Stimulated activated CD4-positive, alpha-beta T cell treated with anti-CD3 and anti-CD28 coated beads, Interleukin-4, amount 100 ng/mL, for 4 hours (primary cell): ENCODE measurements around the gene CTCF.

Experiments
- DNase-seq, 2 experiments: peaks; one replicate each; pipeline ENCODE4 v3.0.0-alpha.2; 2020

The CTCF gene

GRCh38 chr16:67605641-67606040 is 43.3 kb downstream of the CTCF start:
- DNase-seq = no peak

GRCh38 chr16:67606632-67607031 is 44.3 kb downstream of the CTCF start:
- no peak for DNase-seq

GRCh38 chr16:67608364-67608763 is 46.0 kb downstream of the CTCF start:
- no peak for DNase-seq

GRCh38 chr16:67613808-67614207 is 51.5 kb downstream of the CTCF start:
- no peak for DNase-seq

- no peak for DNase-seq
Measured at GRCh38 chr16:67628216-67628615, 65.9 kb downstream of the CTCF start.

DNA sequence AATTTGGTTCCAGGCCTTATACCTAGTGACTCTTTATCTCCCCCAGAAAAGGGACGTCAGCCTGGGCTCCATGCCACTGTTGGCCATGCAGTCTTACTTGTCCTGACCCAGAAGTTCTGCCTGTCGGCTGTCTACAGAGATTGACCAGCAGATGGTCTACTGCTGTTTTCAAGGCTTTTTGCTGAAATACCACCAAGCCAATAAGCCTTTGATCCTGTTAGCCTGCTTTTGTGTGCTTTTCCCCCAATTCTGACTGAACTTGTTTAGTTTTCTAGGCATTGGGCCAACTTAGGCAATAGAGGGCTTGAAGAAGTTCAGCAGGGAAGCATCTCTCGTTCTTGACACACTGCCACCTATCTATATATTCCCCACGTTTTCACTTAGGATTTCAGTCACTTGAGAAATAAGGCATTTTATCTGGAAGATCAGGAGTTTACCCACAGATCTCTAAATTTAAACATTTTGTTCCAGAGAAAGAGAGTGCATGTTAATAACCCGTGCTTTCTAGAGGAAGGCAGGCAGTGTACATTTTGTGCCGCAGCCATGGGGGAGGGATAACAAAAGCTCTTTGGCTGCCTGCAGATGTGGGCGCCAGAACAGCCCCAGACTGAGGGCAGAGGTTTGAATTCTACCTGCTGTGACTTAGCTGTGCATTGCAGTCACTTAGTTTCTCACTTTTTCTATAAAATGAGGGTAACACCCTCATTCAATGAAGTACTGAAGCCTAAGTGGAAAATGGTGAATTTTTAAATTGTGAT is 70.3 kb downstream of the CTCF start:
- no peak for DNase-seq

DNA sequence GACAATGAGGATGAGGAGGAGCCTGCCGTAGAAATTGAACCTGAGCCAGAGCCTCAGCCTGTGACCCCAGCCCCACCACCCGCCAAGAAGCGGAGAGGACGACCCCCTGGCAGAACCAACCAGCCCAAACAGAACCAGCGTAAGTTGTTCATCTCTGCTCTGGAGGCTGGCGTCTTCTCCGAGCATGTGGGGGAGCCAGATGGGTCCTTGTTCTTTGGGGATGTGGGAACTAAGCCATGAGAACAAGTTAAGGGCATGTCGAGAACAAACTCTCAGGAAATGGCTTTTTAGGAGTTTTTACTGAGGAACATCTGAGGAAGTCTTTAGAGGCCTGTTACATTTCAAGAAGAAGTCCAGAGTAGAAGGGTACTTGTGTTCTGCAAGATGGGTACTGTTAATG is 74.4 kb downstream of the CTCF start:
- DNase-seq = no peak

DNA sequence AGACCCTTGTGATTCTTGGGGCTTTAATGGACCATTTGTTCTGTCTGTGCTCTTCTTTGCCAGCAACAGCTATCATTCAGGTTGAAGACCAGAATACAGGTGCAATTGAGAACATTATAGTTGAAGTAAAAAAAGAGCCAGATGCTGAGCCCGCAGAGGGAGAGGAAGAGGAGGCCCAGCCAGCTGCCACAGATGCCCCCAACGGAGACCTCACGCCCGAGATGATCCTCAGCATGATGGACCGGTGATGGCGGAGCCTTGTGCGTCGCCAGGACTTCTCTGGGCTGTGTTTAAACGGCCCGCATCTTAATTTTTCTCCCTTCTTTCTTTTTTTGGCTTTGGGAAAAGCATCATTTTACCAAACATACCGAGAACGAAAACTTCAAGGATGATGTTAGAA is 75.3 kb downstream of the CTCF start:
- DNase-seq = no peak

DNA sequence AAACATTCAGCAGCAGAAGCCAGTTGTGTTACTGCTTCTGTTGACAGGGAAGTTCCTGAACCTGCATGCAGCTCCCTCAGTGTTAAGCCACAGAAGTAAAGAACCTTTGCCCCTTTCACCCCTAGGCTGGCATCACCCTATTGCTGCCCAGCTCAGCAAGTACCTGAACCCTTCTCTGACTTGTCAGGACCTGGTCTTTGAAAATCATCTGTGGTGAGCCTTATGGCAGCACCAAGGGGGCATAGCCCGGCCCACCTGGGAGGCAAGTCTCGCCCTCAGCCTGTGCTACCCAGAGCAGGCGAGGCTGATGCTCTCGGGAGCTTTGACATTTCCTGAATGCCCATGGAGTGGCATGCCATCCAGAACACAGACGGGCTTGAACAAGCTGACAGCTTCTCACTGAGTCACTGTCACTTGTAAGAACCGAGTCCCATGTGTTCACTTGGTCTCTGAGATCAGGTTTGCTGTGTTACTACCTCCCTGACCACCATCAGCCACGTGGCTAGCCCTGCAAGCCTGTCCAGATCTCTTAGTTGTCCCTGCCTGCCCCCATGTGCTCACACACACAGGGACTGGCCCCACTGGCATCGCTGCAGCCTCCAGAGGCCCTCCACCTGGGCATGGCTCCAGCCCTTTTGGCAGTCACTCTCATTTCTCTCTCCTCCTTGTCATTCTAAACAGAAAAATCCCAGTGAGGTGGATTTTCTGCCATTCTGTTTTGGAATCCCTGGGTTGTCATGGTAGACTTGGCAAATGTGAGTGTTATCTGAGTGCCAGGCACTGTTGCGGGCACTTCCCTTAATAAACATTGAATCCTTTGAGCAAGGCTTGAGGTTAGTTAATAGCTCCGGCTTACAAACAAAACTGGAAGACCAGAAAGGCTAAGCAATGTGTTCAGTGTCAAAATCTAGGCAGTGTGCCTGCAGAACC is 79.7 kb downstream of the CTCF start:
- DNase-seq = no peak

DNA sequence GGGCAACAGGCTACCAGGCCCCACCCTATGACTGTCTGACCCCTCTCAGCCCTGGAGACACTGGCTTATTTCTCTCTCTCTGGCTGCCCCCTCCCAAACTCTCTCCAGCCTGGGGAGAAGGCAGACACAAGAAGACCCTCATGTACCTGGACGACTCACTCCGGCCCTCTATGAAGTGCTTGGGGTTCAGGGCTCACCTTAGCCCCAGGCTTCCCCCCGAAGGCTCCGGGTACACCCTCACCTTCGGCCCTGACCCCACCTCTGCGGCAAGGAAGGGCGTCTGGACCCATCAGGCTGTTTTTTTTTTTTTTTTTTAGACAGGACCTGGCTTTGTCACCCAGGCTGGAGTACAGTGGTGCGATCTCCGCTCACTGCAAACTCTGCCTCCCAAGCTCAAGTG is 81.7 kb downstream of the CTCF start:
- no peak for DNase-seq

GRCh38 chr16:67645397-67646121 is 83.2 kb downstream of the CTCF start:
- peak in 1 of 2 experiments; percentile 23 for DNase-seq

- DNase-seq = no peak
Measured at GRCh38 chr16:67647111-67647651, 84.9 kb downstream of the CTCF start.

- no peak for DNase-seq
Measured at GRCh38 chr16:67647681-67648080, 85.4 kb downstream of the CTCF start.

- no peak for DNase-seq
Measured at GRCh38 chr16:67648088-67648763, 85.9 kb downstream of the CTCF start.

DNA sequence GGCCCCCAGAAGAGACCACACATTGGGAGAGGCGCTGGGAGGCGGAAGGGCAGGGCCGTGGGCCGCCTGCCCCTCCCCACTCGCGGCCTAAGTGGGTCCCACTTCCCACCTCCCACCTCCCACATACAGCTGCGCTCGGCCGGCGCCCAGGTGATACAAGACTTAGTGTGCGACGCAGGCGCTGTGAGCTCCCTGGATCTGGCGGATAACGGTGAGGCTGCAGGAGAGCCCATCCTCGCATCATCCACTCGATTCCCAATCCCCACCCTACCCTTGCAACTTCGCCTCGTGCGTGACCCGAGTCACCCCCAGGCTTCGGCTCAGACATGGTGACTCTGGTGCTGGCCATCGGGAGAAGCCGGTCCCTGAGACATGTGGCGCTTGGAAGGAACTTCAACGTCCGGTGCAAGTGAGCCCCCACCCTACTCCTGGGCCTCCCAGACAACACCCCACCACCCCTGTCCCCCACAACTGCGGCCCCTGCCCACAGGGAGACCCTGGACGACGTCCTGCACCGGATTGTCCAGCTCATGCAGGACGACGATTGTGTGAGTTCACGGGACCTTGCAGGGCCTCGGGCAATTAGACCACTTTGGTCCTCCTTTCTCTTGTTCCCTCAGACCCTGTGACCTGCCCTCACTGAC is 86.6 kb downstream of the CTCF start:
- no peak for DNase-seq

DNA sequence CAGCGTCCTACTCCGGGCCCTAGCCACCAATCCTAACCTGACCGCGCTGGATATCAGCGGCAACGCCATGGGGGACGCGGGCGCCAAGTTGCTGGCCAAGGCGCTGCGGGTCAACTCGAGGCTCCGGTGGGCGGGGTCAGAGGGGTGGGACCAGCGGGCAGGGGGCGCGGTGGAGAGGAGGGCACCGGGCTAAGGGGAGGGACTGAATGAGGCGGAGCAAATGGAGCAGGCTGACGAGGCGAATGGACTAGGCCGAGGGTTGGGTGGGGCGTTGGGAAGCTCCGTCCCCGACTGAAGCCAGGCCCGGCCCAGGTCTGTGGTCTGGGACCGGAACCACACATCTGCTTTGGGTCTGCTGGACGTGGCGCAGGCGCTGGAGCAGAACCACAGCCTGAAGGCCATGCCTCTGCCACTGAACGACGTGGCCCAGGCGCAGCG is 87.2 kb downstream of the CTCF start:
- no peak for DNase-seq

- DNase-seq = no peak
Measured at GRCh38 chr16:67650023-67650422, 87.7 kb downstream of the CTCF start.

DNA sequence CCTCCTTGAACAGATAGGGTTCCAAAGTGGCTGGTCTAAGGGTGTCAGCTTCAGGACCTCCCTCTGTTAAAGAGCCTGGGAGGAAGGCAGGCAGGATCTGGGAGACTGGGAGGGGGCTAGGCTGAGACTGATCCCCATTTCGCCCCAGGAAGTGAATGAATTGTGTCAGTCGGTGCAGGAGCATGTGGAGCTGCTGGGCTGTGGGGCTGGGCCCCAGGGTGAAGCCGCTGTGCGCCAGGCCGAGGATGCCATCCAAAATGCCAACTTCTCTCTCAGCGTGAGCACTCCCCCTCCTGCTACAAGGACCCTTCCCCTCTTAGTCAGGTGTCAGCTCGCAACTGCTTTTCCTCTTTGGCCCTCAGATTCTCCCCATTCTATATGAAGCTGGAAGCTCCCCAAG is 88.7 kb downstream of the CTCF start:
- DNase-seq = no peak

GRCh38 chr16:67651847-67652246 is 89.5 kb downstream of the CTCF start:
- DNase-seq = no peak

GRCh38 chr16:67652578-67653127 is 90.3 kb downstream of the CTCF start:
- no peak for DNase-seq

DNA sequence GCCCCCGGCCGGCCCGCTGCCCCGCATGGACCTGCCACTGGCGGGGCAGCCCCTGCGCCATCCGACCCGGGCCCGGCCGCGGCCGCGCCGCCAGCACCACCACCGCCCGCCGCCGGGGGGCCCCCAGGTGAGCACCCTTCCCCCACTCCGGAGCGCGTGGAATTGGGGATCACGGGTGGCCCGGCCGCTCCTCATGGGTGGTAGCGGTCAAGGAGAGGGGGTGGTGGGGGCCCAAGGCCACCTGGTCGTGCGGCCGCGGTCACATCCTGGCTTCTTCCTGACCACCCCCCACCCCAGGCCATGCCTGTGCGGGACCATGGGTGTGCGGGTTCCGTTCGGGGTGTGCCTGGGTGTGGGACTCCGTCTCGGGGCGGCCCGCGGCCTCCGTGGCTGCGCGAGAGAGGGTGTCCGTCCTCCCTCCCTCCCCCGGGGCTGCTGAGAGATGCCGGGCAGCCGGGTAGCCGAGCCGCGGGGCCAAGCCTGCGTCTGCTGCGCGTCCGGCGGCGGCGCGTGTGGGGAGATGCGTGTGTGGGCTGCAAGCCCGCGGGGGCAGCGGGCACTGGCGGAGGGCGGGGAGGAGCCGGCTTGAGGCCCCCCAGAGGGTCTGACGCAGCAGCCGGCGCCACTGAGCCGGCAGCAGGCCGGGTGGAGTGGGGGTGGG is 90.9 kb downstream of the CTCF start:
- DNase-seq = no peak
